Stimulated activated CD8-positive, alpha-beta memory T cell treated with anti-CD3 and anti-CD28 coated beads, Interleukin-7, amount 100 ng/mL, for 48 hours (primary cell): ENCODE results near the gene NUP210.

ENCODE experiments used
- DNase-seq, 2 donors: peaks; one replicate each; pipeline ENCODE4 v3.0.0-alpha.2; 2020; ENCODE audit warnings: low read depth in 1 of 2; ENCODE audit errors: extremely low read depth in 1 of 2

NUP210 gene

DNA sequence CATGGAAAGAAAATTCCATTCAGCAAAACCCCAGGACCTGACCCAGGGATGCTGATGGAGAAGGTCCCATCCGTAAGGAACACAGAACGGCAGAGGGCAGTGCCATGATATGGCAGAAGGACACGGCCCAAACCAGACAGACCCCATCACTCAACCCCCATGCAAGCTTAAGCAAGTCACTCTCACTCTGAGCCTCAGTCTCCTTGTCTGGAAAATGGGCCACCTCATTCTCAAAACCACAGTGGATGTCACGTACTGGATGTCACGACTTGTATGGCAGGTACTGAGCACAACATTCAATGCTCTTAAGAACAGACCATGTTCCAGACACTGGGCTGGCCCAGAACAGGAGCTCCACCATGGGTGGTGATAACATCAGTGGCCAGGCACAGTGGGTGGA is 90.4 kb downstream of the NUP210 start:
- no peak for DNase-seq

DNA sequence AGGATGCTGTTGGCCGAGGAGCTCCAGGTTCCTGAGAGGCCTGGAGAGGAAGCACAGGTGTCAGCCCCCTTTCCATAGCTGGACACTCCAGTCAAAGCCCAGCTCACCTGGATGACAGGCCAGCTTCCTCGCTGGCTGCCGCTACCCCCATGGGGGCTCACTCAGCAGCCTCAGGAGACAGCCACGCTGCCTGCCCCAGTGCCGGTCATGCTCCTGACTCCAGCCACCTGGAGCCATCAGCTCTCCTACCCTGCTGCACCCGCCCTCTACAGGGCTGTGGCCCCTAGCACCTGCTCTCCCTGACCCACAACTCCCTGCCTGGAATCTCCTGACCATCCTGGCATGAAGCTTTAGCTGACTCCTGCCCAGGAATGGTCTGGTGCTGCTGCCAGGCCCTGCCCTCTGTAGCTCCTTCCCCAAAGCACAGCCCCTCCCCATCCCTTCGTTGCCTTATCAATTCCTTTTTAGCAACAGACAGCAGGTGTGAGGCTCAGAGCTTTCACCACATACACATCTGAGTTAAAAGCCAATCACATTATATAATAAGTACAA is 94.2 kb downstream of the NUP210 start:
- no peak for DNase-seq

DNA sequence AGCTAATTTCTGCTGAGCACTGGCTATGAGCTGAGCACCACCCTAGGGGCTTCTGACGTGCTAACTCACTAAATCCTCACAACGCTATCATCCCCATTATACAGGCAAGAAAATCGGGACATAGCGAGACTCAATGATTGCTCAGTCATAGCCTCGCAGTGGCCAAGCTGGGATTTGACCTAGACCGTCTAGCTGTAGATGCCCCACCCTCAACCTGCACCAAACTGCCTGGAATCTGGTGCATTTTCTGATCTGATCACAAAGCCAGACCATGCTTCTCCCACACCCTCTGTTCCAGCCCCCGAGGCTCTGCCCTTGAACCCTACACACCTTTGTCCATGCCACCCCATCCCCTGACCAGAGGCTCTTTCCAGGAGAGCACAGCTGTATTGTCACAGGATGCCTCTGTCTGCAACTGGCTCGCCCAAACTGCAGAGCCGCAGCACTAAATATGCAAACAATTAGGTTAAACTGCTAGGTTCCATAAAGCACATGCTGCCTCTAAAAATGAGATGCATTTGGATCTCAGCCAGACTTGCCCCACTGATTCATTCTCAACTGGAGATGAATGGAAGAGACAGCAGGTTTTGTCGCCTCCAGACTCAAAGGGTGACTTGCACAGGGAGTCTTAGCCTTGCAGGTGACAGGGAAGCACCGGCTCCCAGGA is 95.2 kb downstream of the NUP210 start:
- no peak for DNase-seq

DNA sequence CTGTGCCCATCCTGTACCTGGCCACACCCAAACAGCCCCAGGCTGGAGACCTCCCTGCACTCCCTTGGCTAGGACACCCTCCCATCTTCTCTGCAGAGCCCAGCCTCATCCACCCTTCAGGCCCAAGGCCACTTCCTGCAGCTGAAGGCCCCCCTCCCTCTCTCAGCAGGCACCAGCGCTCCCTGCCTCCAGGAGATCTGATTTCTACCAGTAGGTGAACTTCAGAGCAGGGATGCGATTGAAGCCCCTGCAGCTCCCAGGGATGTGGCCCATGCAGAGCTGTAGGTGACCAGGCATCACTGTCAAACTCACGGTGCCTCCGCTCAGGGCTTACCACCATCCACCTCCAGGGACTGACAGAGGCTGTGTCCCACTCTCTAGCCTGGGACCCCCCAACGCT is 96.3 kb downstream of the NUP210 start:
- no peak for DNase-seq

DNA sequence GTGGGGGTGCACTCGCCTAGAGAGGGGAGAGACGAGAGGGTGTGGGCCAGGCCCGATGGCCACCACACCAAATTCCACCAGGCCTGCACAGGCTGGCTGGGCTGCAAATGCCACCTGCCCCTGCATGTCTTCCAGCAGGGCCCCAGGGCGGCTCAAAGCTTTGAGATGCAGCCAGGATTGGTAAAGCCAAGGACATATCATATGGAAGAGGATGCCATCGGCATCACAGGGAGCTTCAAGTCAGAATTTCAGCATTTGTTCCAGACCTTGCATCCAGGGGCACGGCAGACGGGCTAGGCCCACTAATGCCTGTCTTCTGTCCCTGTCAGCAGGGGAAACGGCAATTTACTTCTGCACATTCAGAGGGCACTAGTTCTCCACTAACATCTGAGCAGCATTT is 97.8 kb downstream of the NUP210 start:
- no peak for DNase-seq

DNA sequence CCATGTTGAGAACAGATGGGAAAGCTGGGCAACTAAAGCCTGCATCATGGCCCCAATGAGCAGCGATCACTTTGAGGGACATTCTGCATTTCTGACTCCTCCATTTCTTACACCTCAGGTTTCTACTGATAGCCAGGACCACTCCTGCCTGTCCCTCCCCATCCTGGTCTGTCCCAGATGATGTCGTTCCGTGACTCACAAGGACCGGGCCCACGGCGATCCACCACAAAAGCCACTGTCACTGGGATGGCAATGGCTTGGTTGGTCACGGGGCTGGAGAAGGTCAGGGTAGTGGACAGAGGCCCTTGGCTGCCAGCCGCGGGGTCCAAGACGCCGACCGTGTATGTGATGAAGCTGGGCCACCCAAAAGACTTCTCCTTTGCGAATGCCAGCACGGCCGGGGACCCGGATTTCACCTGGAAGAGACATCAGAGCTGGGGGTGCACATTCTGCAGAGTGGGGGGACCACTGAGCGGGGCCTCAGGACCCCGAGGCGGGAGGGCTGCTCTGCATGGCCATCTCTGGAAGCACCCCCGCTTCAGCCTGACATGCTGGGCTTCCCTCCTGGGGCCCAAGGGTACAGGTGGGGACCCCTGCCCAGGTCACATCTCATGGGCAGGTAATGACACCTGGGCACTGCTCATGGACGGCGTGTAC is 100.4 kb downstream of the NUP210 start:
- DNase-seq: no peak

DNA sequence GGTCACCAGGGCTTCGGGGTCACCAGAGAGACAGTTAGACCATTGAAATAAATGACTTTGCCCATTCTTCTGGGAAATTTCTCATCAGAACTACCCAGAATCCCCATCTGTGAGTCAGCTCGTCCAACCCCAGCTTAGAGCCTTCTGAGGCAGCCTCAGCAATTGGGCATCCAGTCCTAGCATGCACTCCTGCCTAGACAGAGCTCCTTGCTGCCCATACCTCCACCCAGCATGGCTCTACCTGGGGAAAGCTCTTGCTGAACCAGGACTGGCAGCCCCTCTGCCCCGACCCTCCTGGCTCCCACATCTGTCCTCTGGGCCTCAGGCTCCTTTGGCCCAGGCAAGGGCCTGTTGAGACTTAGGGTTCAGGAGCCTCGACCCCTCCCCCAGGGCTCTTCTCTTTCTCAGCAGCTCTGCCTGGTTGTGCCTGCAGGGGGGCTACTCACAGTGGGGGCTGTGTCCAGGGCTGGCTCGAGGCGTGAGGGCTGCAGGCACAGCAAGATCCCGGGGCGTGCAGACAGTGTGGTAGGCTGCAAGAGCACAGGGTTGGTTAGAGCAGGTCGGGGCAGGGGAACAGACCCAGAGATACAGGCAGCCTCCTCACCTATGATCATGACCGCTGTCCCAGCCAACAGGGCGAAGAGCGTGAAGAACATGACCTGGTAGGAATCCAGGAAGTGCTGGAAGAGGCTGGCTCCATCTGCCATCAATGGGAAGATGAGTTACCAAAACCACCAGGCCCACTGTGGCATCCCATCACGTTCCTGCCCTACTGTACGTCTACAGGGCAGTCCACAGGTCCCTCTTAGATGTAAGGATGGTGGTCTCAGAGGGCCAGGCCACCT is 101.3 kb downstream of the NUP210 start:
- DNase-seq: no peak

DNA sequence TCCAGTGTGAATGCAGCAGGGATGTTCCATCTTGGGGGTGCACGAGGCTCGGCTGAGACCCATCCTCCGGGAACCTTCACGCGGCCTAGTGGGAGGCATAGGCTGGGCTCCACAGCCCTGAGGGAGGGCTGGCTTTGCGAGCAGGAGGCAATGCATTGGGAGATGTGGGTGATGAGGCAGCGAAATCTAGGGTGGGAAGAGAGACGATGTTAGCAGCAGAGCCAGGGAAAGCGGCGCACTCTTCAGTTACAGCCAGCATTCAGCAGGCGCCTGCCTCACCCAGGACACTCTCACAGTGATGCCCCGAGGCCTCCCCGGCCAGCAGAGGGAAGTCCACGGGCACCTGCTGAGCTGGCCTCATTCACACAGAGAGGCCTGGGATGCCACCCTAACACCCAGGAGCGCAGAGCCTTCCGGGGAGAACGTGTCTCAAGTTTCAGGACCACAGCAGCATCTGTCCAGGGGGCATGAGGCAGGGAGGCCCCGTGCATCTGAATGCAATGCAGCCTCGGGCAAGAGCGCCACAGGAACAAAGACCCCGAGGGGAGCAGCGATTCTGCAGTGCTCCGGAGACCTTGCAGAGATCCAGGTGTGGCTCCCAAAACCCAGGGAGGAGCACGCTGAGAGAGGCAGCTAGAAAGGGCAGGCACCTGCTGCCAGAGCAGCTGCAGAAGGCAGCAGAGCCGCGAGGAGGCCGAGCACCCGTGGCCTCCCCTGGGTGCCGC is 102.4 kb downstream of the NUP210 start:
- no peak for DNase-seq

DNA sequence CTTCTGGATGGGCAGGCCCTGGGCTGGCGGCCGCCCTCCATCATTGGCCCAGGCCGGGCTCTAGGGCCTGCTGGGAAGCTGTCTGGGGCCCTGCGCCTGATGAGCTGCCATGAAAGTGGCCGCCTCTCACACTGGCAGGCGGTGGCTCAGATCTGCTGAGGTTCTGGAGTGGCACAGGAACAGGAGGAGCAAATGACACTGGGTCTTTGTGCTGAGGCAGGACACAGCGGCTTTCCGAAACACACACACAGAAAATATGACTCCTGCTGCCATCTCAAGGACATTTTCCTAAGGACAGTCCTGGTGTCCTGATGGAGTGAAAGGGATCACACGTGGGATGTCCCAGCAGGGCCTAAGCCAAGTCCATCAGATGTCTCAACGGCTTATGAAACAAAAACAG is 103.5 kb downstream of the NUP210 start:
- DNase-seq: no peak

DNA sequence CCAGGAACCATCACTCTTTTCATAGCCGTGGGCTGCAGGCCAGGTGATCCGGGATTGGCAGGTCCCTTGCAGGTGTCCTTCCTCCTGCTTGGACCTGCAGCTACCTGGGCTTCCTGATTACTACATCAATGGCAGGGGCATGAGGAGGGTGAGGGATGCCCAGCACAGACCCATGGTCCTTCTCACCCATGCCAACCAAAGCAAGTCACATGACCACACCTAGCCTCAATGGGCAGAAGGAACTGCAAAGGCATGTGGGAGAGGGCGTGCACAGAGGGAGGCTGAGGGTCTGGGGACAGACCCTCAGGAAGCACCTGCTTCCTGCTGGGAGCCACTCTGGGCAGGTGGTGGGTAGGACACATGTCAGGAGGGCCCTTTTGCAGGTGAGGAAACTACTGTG is 105.2 kb downstream of the NUP210 start:
- DNase-seq: no peak

DNA sequence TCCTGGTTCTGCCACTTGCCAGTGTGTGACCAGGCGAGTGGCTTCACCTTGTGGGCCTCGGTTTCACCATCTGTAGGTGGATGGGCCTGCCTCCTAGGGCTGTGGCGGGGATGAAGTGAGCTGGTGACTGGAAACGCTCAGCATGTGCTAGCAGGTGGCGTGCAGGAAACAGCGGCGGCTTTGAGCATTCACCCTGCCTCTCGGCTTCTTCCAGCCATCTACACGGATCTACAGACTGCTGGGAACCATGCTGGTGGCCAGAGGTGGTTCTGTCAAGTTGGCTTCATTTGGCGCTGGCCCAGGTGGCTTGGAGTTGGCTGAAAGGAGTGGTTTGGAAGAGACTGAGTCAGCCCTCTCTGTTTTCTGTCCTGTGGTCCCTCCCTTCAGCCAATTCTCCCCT is 106.3 kb downstream of the NUP210 start:
- DNase-seq: no peak

DNA sequence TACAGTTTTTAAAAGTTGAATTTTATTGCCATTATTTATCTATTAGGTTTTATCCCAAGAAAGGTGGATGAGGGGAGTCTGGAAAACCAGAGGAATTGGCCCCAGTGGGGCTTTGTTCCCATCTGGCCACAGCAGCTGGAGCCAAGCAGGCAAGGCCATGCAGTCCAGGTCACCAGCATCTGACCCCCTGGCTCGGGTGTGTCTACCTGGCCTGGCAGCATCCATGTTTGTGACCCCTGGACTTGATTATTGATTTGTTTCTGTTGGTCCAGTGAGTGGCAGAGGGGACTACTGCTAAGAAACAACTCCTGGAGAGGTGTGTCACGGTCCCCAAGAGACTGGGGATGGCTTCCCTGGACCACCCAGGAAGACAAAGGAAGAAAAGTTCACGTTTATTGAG is 111.1 kb downstream of the NUP210 start:
- DNase-seq: no peak

DNA sequence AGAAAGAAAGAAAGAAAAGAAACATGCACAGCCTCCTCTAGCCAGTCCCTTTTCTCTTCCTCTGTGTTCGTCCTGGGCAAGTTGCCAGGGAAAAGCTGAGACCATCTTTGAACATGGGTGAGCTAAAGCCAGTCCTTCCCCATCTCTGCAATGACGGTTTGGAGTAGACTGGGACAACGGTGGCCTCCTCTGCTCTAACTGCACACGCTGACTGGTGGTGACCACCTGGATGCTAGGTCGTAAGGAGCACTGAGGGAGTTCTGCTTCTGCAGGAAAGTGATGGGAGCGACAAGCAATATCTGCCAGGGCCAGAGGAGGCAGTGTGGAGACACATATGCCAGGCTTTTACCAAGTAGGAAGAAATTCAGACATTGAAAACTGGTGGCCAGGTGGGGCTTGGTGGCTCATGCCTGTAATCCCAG is 111.7 kb downstream of the NUP210 start:
- DNase-seq: no peak

DNA sequence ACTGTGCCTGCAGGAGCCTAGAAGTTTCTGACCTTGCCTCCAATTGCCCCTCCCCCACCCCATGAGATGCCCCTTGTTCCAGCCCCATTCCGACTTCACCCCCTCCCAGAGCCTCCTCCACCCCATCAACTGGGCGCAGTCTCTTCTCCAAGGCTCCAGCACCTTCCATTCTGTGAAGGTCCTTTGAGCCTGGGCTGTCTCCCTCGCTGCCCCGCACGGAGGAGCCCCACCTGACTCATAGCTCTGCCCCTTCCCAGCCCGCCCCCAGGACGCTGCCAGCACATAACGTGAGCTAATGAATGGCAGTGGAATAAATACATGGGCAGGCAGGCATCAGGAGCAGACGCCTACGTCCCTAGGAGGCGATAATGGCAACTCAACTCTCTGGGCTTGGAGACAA is 113.1 kb downstream of the NUP210 start:
- DNase-seq: no peak

DNA sequence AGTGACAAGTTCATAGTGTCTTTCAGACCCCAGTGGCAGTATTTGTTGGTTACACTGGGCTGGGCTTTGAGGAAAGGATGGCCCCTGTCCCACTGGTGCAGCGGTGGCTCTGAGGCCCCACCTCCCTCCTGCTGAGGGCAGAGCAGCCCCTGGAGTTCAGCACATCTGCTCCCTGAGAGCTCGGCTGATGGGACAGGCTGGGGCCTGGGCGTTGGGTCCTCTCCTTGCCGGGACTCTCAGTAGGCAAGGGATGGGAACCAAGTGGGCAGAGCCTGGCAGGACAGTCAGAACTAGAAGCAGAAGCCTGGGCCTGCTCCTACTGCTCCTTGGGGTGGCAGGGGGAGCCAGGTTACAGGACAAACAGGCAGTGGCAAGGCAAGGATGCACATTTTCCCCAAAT is 114.5 kb downstream of the NUP210 start:
- DNase-seq: no peak

DNA sequence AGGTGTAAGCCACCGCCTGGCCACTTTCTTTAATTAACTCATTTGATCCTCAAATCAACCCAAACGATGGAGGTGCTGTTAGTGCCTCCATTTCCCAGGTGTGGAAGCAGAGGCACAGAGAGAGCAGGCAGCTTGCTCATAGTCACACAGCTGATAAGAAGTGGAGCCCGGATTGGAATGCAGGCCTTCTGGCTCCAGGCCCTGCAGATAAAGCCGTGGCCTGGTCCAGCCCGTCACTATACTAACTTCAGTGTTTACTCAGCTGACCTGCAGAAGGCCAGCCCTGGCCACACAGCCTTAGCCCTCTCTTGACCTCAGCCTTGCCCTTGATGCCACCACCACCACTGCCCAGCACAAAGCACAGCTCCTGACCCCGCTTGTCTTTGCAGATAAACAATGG is 116.7 kb downstream of the NUP210 start:
- DNase-seq: no peak

DNA sequence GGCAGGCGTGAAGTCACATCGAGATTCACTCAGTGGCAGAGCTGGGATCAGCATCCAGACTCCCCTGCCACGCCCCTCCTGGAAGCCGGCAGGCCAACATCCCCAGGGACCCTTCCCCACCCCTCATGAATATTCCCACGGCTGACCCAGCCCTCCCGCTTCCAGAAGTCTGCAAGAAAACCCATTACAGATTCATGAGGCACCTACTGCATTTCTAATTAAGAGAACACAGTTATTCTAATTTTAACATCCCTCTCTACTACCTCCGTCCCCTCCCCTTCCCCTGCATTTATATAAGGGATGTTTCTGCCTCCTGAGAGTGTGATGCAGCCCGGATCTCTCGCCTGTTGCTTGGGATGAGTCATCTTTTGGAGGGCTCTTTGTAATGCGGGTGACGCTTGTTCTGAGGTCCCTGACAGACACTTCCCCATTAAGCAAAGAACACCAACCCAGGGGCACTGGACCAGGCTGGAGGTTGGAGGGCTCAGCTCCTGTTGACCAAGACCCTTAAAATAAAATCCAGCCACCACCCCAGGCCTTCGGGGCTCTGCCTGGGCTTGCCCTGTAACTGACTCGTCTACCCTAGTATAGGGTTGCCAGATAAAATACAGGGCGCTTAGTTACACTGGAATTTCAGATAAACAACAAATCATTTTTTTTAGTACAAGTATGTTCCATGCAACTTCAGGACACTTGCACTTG is 118.7 kb downstream of the NUP210 start:
- DNase-seq: no peak

DNA sequence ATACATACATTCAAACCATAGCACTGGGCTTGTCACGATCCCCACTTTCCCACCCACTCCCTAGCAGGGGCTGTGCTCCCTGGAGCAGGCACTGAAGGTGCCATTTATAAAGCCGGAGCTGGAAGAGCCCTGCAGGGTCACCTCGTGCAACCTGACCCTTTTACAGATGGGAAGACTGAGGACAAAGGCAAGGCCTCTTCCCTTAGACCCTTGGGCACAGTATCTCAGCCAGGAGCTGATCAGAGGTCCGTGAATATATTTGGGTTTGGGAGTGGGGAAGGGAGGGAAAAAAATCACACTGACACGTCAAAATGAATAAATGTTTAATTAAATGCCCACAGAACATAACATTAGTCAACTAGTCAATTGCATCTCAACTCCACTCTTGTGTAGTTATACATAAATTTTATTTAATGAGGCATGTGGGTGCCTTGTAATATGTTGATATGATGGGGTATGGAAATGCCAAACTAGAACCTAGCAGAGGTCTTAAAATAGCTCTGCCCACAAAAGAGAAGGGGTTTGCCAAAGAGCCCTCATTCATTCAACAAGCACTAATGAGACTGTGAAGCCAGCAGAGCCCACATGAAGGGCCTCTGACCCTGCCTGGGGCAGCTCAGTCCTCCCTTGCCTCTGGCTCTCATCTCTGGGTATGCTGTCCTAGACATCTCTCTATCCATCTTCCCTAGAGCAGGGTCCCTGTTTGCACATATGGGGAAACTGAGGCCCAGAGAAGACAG is 119.4 kb downstream of the NUP210 start:
- DNase-seq: no peak

DNA sequence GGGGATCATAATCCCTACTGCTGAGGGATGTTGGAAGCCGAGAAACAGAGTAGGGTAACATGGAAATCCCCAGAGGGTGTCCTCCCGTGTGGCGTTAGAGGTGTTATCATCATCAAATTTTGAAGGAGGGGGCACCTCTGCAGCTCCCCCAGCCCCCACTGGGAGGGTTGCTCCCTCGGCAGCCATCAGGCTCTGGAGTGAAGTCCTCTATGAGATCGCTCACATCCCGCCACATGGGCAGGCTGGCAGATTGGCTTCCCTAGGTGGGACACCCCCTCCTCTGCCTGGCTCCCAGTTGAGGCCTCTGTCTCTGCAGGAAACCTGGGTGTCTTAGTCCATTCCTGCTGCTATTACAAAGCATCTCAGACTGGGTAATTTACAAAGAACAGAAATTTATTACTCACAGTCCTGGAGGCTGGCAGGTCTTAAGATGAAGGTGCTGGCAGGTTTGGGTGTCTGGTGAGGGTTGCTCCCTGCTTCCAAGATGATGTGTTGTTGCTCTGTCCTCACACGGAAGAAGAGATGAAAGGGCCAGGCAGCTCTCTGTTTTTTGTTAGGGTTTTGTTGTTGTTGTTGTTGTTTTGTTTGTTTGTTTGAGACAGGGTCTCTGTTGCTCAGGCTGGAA is 120.5 kb downstream of the NUP210 start:
- DNase-seq: no peak
